CD4-positive, alpha-beta T cell treated with Interleukin-4 for 4 hours (primary cell): ENCODE measurements around the gene RNU1-2.
A peak's percentile ranks its signal among the peaks of the same experiment; 100 is the strongest.
"Not testable (repeated sequence)": the region's sequence is repeated elsewhere in the genome, so short reads cannot be mapped to it uniquely, and the experiment has no call there.

Experiments used
- DNase-seq: peaks from one replicate; pipeline ENCODE4 v3.0.0-alpha.2; 2020

Gene RNU1-2

GRCh38 chr1:16888860-16889816 lies 6.6 kb upstream of the RNU1-2 start:
- peak; percentile 46 for DNase-seq

- not testable (repeated sequence) for DNase-seq
Measured at GRCh38 chr1:16890539-16891021, 5.2 kb upstream of the RNU1-2 start.

- DNase-seq, result not testable (repeated sequence)
Measured at GRCh38 chr1:16891057-16891456, 4.7 kb upstream of the RNU1-2 start.

GRCh38 chr1:16892978-16893525 lies 2.7 kb upstream of the RNU1-2 start:
- not testable (repeated sequence) for DNase-seq

- DNase-seq, result not testable (repeated sequence)
Measured at GRCh38 chr1:16893796-16894195, 2.0 kb upstream of the RNU1-2 start.

- DNase-seq, result not testable (repeated sequence)
Measured at GRCh38 chr1:16894338-16894737, 1.4 kb upstream of the RNU1-2 start.

GRCh38 chr1:16895233-16895597 lies 565 bp upstream of the RNU1-2 start:
- not testable (repeated sequence) for DNase-seq

- peak; percentile 74 for DNase-seq
Measured at GRCh38 chr1:16896316-16897055, 706 bp downstream of the RNU1-2 start.

GRCh38 chr1:16897653-16898052 lies 1.9 kb downstream of the RNU1-2 start:
- DNase-seq, result not testable (repeated sequence)

- DNase-seq, result not testable (repeated sequence)
Measured at GRCh38 chr1:16898298-16898697, 2.5 kb downstream of the RNU1-2 start.

- not testable (repeated sequence) for DNase-seq
Measured at GRCh38 chr1:16899020-16899419, 3.2 kb downstream of the RNU1-2 start.

GRCh38 chr1:16900751-16901150 lies 5.0 kb downstream of the RNU1-2 start:
- DNase-seq, result no peak

- DNase-seq, result not testable (repeated sequence)
Measured at GRCh38 chr1:16901371-16901770, 5.6 kb downstream of the RNU1-2 start.

- DNase-seq, result no peak
Measured at GRCh38 chr1:16903054-16903453, 7.3 kb downstream of the RNU1-2 start.

GRCh38 chr1:16903458-16903796 lies 7.6 kb downstream of the RNU1-2 start:
- no peak for DNase-seq

GRCh38 chr1:16904560-16905109 lies 8.9 kb downstream of the RNU1-2 start:
- peak; percentile 99 for DNase-seq

- DNase-seq, result peak; percentile 28
Measured at GRCh38 chr1:16905110-16905867, 9.5 kb downstream of the RNU1-2 start.

- no peak for DNase-seq
Measured at GRCh38 chr1:16905868-16906702, 10.3 kb downstream of the RNU1-2 start.

GRCh38 chr1:16906873-16907272 lies 11.1 kb downstream of the RNU1-2 start:
- DNase-seq, result no peak

GRCh38 chr1:16907870-16908758 lies 12.3 kb downstream of the RNU1-2 start:
- DNase-seq, result no peak
